Smooth muscle cell of the brain vasculature (primary cell): ENCODE data around the gene DCTD.

Source experiments
- DNase-seq: peaks from one replicate; pipeline ENCODE4 v3.0.0-alpha.2; 2012; ENCODE audit warnings: low read depth, low spot score

DCTD gene

GRCh38 chr4:182873289-182873688, 43.9 kb downstream of the DCTD start:
- no peak for DNase-seq

- no peak for DNase-seq
Measured at GRCh38 chr4:182872886-182873285, 44.3 kb downstream of the DCTD start.

DNA sequence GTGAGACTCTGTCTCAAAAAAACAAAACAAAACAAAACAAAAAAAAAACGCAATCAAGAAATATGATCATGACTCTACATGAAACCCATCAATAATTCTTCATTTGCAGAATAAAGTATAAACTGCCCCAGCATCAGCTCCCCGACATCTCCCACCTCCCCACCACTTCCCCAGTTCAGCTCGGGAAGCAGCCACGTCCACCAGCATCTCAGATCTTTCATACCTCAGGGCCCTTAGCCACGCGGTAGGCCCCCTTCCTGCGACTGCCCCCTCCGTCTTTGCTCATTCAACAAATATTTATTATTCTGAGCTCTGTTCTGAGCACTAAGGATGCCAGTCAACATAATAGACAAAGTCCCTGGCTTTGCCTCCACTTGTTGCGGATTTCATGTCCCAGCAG, 45.6 kb downstream of the DCTD start:
- DNase-seq = no peak

DNA sequence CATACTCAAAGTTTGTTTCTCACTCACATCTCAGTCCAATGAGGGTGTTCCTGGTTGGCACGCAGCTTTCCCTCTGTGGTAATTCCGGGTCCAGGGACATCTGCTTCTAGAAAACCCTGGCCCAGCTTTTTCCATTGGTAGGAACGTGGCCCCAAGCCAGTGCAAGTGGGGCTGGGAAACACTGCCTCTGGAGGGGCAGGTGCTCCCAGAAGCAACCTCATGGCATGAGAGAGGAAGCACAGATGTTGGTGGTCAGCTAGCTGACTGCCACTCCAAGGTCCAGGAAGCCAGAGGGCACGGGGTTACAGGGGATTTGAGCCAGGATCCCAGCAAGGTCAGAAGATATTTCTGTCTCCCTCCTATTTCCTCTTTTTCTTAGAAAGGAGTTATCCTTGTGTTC, 47.5 kb downstream of the DCTD start:
- no peak for DNase-seq

GRCh38 chr4:182866746-182867145, 50.4 kb downstream of the DCTD start:
- DNase-seq = no peak

GRCh38 chr4:182863501-182863900, 53.7 kb downstream of the DCTD start:
- no peak for DNase-seq

DNA sequence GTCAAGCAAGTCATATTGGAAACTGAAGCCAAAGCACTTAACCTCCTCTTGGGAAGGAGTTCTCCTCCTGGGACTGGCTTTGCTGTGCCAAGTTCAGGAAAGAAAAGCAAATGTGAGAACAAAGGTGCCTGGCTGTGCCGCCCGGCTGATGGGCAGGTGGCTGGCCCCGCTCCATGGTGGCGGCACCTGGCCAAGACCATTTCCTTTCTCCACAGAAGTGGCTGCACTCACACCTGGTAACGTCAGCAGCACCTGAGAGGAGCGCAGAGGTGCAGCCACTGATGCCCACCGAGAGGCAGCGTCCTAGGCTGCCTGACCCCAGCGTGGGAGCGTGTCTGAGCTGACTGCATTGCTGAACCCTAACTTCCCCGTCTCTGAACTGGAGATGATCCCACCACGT, 54.3 kb downstream of the DCTD start:
- no peak for DNase-seq

DNA sequence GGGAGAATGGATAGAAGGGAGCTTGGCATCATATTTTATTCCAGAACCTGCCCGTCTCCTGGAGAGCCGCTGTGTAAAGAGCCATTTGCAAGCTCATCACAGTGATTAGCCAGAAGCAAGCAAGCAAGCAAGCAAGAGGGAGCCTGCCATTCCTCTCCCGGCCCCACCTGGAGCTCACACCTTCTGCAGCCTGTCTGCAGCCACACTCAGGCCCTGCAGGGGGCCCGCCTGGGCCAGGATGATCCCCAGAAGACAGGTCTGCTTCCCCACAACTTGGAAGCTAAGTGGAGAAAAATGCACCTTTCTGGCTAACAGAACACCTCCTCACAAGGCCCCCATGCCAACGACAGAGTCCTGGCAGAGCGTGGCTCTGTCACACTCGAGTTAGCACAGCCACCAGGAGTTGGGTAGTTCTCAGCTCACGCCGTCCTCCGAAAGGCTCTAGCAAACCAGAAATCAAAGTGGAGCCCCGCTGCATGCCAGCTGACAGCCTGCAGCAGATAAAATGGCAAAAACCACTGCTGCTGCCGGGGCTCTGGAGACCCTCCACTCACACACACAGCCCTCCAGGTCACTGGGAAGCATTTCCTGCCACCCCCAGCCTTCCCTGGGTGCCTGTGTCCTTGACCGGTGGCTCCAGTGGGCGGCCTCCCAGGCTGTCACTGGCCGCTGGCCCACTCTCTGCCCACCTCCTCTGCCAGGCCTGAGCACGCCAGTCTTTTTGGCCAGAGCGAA, 54.9 kb downstream of the DCTD start:
- no peak for DNase-seq

- DNase-seq = no peak
Measured at GRCh38 chr4:182861346-182861745, 55.8 kb downstream of the DCTD start.

DNA sequence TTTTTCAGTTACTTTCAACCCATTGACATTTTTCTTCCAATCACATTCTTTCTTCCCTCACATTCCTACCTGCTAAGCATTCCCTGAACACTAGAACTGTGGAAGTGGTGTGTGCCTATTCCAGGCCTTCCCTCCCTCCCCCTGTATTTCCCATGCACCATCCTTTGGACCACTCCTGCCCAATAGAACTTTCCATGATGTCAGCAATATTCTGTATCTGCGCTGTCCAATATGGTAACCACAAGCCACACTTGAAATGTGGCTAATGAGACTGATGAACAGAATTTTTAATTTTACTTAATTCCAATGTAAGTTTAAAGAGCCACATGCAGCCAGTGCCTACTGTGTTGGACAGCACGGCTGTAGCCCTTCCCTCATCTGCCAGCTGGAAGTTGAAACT, 57.5 kb downstream of the DCTD start:
- DNase-seq = no peak

DNA sequence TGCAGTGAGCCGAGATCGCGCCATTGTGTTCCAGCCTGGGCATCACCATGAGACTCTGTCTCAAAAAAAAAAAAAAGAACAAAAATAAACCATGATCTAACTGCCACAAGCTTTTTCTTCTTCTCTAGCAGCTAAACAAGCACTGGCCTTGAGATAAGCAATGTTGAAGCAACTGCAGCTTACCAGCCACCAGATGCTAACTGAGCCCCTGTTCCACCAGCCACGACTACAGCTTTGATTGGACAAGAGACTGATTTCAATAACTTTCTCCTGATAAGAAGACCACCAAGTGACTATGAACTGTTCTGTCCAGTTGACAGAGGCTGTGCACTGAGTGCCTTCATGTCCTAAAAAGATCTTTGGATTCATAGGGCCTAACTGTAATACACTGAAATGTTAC, 58.5 kb downstream of the DCTD start:
- no peak for DNase-seq

- DNase-seq = no peak
Measured at GRCh38 chr4:182856862-182857261, 60.3 kb downstream of the DCTD start.

GRCh38 chr4:182855877-182856276, 61.3 kb downstream of the DCTD start:
- no peak for DNase-seq

DNA sequence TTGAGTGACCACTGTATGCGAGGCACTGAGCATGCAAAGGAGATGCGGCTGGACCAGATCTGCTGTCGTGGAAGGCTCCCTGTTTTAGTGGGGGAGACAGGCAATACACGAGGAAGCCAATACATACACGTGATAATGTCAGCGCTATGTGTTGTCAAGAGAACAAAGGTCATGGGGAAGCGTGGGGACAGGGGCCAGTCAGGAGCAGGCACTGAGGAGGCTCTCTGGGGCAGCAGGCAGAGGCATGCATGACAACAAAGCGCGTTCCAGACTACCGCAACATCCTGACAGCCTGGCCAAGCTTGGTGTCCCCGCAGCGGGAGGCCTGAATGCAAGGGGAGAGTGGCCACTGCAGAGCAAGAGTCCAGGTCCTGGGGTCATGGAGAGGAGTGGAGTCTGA, 61.9 kb downstream of the DCTD start:
- no peak for DNase-seq

- no peak for DNase-seq
Measured at GRCh38 chr4:182854466-182854865, 62.7 kb downstream of the DCTD start.

DNA sequence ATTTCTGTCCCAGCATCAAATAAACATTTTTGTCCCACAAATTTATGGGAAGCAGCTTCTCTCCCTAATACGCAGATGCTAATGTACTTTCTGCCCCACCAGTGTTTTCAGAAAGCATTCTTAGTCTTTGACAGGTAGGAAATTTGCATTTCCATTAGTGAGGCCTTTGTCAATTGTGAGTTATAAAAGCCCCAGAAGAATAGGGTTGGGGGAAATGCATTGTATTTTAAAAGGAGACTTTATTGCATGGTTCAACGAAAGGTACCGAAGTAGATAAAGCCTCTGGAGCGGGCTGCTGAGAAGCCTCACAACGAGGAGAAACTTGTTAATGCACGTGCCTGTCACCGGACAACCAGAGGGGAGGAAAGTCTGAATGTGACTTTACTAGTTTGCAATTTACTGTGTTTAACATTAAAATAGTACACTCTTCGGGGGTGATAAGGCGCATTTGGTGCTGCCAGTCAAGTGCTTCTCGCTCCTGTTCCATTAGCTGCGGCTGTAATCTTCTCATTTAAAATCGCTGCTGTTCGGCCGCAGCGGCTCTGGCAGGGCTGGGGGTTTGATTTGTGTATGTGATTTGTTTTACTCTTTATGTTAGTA, 63.4 kb downstream of the DCTD start:
- no peak for DNase-seq

DNA sequence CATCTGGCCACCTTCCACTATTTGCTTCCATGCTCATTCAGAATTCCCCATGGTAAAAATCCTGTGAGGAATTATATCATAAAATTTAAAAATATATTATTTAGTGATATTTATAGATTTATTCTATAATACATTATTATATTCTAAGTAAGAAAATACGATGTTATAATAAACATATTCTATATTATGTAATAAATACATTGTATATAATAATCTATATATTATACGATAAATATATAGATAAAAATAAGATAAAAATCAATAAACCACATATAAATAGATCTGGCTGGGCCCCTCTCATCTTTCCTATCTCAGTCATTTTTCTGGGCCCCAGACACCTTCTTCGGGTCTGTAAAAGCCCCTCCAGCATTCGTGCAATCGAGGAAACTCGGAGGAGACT, 68.5 kb downstream of the DCTD start:
- no peak for DNase-seq

DNA sequence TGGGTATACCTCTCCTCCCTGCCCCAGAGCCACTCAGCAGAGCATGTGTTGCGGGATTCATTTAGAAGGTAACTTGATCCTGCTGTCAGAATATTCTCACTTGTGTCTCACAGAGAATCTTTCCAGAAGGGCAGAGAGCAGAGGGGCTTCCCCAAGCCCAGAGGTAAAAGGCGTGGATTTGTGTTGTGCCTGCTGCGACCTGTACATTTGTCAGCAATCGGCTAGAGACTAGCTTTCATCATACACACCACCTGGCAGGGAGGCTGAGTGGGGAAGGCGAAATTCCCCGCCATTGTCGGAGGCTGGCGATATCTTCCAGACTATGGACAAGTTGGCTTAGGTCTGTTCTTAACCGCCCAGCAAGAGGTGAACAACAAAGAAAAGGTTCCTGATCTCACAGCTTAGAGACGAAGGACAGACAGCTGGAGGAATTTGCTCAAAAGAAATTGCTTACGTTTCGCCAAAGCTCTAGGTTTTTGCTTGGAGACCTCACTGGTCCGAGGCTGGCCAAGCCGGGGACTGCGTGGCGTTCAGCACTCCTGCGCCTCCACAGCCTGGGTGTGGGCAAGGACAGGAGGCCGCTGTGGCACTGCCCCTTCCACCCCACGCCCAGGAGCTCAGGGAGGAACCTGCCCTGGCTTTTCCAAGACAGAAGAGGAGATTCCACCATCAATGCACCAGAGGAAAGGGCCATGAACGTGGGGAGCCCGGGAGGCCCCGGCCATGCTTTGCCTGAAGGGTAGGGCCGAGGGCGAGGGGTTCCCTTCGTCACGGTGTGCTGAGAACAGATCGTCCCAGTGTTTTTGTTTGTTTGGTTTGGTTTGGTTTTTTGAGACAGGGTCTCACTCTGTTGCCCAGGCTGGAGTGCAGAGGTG, 69.4 kb downstream of the DCTD start:
- no peak for DNase-seq

- DNase-seq = no peak
Measured at GRCh38 chr4:182846036-182846435, 71.2 kb downstream of the DCTD start.

GRCh38 chr4:182845618-182846017, 71.6 kb downstream of the DCTD start:
- no peak for DNase-seq

DNA sequence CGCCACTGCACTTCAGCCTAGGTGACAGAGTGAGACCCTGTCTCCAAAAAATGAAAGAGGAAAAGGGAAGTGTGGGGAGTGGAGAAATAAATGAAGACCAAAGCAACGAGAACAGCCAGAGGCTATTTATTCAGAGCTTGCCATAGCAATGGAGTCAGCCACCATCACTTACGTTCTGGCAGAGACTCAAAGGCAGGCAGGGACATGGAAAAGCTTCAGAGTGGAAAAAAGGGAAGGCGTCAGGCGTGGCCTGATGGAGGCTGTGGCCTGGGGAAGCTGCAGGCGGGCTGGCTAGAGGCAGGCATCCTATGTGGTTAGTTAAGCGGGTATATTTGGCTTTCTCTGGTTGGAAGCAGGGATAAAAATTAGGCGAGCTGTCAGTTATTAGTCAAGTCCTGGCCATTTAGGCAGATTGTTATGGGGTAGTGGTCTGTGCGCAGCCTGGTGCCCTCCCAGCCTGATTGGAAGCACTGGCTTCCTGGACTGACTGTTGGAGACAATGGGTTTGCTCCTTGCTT, 73.3 kb downstream of the DCTD start:
- no peak for DNase-seq

DNA sequence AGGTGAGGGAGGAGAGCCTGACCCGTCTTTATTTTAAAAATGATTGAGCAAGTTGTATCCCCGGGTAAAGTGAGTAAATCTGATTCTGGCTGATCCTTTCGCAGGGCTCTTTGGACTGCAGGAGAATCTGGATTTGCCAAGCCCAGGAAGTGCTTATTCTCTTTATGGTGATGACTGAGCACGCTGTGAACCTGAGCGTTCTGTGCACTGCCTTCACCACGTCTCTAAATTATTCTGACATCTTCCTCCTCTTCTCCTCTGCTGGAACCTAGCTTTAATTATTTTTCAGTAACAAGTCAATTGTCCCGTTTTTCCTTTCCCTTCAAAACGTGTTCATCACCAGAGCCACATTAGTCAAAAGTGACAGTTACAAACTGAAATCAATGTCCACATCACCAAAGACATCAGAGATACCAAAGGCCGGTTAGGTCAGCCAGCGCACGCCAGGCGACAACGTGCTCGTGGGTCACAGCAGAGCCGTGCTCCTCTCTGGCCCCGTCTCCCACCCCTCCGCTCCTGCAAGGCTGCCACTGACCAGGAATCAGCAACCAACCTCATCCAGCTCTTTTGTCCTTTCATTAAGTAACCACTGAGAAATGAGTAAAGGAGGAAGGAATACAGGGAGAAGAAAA, 74.3 kb downstream of the DCTD start:
- no peak for DNase-seq
